Liver (tissue), 2 donors: Measurements from ENCODE around the gene CXorf65.

Experiments
- CTCF ChIP-seq: fragments of 150-350 bp; IDR thresholded peaks from 2 replicates; pipeline ENCODE4 v1.5.1; 2017; ENCODE audit warnings: improper control_type of control experiment, low read depth, low read length; ENCODE audit not compliant: missing input control
- MAX ChIP-seq: IDR thresholded peaks from 2 replicates; pipeline ENCODE4 v1.6.1; 2016; ENCODE audit warnings: antibody characterized with exemption
- donor health status: healthy.

DNA sequence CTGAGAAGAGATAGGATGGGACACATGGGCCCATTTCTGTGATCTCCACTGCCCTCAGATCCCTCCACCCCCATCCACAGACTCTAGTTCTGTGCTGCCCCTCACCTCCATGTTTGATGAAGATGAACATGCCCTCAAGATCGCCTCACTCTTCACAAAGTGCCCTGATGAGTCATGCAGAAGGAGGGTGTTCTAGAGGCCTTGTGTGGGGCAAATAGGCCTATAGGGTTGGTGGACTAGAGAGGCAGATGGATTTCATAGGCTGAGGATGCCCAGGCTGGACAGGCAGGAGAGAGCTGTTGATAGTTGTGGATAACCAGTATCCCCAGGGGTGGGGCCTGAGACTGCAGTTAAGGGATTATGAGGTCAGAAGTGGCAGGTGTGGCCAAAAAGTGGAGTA is at the start of gene CXorf65:
- TF ChIP-seq CTCF (no peak), MAX (no peak)
